Glutamatergic neuron (in vitro differentiated cells): ENCODE results near the gene CHST11. TPM values are rescaled to one million over a fixed set of nuclear protein-coding genes. Genes with fewer than 3 reads are reported as not detected.

Experiments
- DNase-seq: peaks from one replicate; pipeline ENCODE4 v3.0.0; 2022
- H3K27ac Mint-ChIP-seq: one replicate; pipeline ENCODE4 v1.8.0; 2020; ENCODE audit warnings: mild to moderate bottlenecking, mixed read lengths, inconsistent platforms; ENCODE audit not compliant: unreplicated experiment
- H3K27me3 Mint-ChIP-seq: one replicate; pipeline ENCODE4 v1.8.0; 2020; ENCODE audit warnings: mild to moderate bottlenecking, moderate library complexity, mixed read lengths, inconsistent platforms; ENCODE audit not compliant: unreplicated experiment
- H3K36me3 Mint-ChIP-seq: one replicate; pipeline ENCODE4 v1.8.0; 2020; ENCODE audit warnings: mild to moderate bottlenecking, mixed read lengths, inconsistent platforms; ENCODE audit not compliant: unreplicated experiment
- H3K4me1 Mint-ChIP-seq: one replicate; pipeline ENCODE4 v1.8.0; 2020; ENCODE audit warnings: mild to moderate bottlenecking, low read depth, mixed read lengths, inconsistent platforms; ENCODE audit not compliant: unreplicated experiment
- H3K4me3 Mint-ChIP-seq: one replicate; pipeline ENCODE4 v1.8.0; 2020; ENCODE audit warnings: mild to moderate bottlenecking, mixed read lengths, inconsistent platforms; ENCODE audit not compliant: unreplicated experiment
- H3K9me3 Mint-ChIP-seq: one replicate; pipeline ENCODE4 v1.8.0; 2020; ENCODE audit warnings: mild to moderate bottlenecking, moderate library complexity, mixed read lengths, inconsistent platforms; ENCODE audit not compliant: unreplicated experiment
- total RNA-seq: library from RNA; stranded (reverse); fragmentation: NEBNext Ultra II Directional; extraction: Animal tissue kit (Norgen Biotek cat#: 25700); gene quantifications from one replicate; pipeline ENCODE4 v1.2.1, GENCODE V29; 2021; ENCODE audit not compliant: unreplicated experiment
- TF ChIP-seq, protein P1 (sequence below): fragments of 200-600 bp; sonication (generic); IDR thresholded peaks from one replicate; pipeline ENCODE4 v1.5.0; 2021; ENCODE audit not compliant: partially characterized antibody, unreplicated experiment

Gene CHST11
- total RNA-seq, 1 donor from 2014 or later: 11.5 TPM

DNA sequence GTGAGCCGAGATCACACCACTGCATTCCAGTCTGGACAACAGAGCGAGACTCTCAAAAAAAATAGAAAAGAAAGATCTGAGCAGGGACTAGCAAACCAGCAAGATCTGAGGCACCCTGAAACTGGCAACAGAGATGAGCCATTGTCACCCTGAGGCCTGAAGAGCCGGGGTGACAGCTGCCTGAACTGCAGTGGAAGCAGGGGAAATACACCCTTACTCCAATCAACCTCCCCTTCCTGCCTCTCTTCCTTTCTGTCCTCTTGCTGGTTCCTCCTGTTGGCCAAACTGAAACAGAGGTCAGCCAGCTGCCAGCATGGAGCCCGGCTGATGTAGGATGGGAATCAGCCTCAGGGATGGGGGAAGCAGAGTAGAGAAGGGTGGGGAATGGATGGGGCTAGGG is 192.0 kb downstream of the CHST11 start:
- DNase-seq: no peak
- Mint-ChIP-seq H3K27me3 (no peaks in the 10 kb centered on the region), H3K9me3 (no peaks in the 10 kb centered on the region), H3K4me3 (no peak overlapping the region), H3K36me3 (no peaks in the 10 kb centered on the region), H3K27ac (no peak overlapping the region), H3K4me1 (peaks cover 7% of the 10 kb centered on the region)
- TF ChIP-seq, protein P1, sequence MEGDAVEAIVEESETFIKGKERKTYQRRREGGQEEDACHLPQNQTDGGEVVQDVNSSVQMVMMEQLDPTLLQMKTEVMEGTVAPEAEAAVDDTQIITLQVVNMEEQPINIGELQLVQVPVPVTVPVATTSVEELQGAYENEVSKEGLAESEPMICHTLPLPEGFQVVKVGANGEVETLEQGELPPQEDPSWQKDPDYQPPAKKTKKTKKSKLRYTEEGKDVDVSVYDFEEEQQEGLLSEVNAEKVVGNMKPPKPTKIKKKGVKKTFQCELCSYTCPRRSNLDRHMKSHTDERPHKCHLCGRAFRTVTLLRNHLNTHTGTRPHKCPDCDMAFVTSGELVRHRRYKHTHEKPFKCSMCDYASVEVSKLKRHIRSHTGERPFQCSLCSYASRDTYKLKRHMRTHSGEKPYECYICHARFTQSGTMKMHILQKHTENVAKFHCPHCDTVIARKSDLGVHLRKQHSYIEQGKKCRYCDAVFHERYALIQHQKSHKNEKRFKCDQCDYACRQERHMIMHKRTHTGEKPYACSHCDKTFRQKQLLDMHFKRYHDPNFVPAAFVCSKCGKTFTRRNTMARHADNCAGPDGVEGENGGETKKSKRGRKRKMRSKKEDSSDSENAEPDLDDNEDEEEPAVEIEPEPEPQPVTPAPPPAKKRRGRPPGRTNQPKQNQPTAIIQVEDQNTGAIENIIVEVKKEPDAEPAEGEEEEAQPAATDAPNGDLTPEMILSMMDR: no peak

DNA sequence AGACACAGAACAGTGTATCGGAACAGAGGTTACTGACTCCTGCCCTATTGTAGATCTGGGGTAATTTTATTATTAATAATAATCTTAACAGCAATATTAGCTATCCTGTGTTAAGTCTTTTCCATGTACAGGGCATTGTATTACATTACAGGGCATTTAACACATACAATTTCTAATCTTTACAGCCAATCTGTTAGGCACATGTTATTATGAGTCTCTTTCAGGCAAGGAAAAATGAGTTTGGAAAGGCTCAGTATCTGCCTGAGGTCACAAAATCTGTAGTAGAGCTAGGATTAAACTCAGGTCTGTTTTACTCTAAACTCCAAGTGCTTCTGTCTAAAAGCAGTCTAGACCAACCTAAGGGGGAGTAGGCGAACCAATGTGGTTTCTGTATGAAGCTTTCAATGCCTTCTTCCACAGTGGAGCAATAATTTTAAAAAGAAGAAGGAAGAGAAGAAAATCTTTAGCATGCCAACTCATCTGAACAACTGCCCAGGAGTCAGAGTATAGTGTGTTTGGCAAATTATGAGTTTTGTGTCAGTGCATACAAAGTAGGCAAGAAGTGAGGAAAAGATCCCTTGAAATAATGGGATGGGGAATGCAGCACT is 192.6 kb downstream of the CHST11 start:
- H3K36me3 Mint-ChIP-seq: no peaks in the 10 kb centered on the region
- no peaks in the 10 kb centered on the region for H3K27me3 Mint-ChIP-seq
- no peak for DNase-seq

DNA sequence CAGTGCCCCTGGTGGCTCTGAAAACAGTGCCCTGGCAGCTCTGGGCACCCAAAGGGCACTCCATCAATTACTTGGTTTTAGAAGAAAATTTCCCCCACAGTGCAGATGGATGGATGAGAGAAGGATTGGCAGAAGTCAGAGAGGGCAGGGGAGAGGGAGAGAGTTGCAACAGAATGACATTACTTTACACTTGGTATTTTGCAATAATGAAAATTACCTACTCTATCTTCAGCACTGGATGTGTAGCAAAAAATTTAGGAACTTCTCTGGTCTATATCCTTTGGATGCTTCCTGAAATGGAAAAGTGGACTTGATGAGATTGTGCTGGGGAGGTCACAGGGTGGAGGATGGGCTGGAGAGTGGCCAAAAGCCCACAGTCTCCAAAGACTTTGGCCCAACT is 193.2 kb downstream of the CHST11 start:
- Mint-ChIP-seq H3K4me1 (peaks cover 9% of the 10 kb centered on the region), H3K36me3 (no peaks in the 10 kb centered on the region), H3K9me3 (no peaks in the 10 kb centered on the region), H3K27ac (no peak overlapping the region), H3K4me3 (no peak overlapping the region), H3K27me3 (no peaks in the 10 kb centered on the region)
- no peak for DNase-seq
- TF ChIP-seq, protein P1: no peak

More for the DNA sequence above, 192.6 kb downstream of the CHST11 start:
- H3K27ac Mint-ChIP-seq: no peak overlapping the region
- no peaks in the 10 kb centered on the region for H3K9me3 Mint-ChIP-seq
- H3K4me3 Mint-ChIP-seq: no peak overlapping the region
- H3K4me1 Mint-ChIP-seq: peaks cover 7% of the 10 kb centered on the region
- TF ChIP-seq, protein P1: no peak

DNA sequence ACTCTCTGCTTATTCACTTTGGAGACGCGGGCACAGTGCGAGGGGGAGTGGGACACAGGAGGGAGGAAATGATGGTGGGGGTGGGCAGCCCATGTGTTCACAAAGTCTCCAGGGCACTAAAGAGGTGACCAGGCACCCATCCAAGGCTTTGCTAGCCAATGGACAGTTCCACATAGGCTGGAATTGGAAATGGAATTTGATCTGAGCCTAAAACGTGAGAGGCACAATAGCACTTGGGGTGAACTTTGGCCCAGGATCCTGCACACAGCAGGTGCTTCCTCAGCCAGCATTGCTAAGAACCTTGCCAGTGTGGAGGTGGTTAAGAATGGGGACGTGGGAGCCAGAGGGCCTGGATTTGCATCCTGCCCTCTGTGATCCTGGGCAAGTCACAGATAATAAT is 193.8 kb downstream of the CHST11 start:
- DNase-seq: no peak
- Mint-ChIP-seq H3K27me3 (no peaks in the 10 kb centered on the region), H3K9me3 (no peaks in the 10 kb centered on the region), H3K36me3 (no peaks in the 10 kb centered on the region), H3K4me1 (peaks cover 10% of the 10 kb centered on the region), H3K4me3 (no peak overlapping the region), H3K27ac (no peak overlapping the region)
- TF ChIP-seq, protein P1: no peak

DNA sequence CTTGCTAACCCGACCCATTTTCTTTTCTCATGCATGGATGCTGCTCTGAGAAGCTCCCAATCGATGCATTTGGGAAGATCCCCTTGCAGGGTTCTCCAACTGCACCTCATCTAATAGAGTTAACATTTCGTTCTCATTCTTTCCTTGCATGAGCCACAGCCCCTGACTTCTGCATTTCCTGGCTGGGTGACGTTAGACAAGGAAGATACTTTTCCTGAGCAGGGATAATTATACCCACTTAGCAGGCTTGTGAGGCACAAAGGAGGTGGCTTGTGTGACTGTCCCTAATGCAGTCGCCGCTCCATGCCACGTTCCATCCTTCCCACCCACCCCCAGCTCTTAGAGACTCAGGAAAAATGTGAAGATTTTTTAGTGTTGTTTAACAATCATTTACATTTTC is 195.1 kb downstream of the CHST11 start:
- TF ChIP-seq, protein P1: no peak
- Mint-ChIP-seq H3K27ac (no peak overlapping the region), H3K9me3 (no peaks in the 10 kb centered on the region), H3K36me3 (no peaks in the 10 kb centered on the region), H3K4me1 (peaks cover 10% of the 10 kb centered on the region), H3K4me3 (no peak overlapping the region), H3K27me3 (no peaks in the 10 kb centered on the region)
- no peak for DNase-seq
